Epithelial cell of esophagus (primary cell): ENCODE results near the gene MAZ.

ENCODE experiments used
- DNase-seq: peaks from one replicate; pipeline ENCODE4 v3.0.0; 2010; ENCODE audit warnings: low read depth
- H3K4me3 ChIP-seq: 2 replicates; pipeline ENCODE4 v1.5.1; 2011; ENCODE audit warnings: mild to moderate bottlenecking, low read length, control low read depth
- TF ChIP-seq, protein P1 (sequence below): IDR thresholded peaks from 2 replicates; pipeline ENCODE4 v1.5.1; 2011; ENCODE audit warnings: low read depth, mild to moderate bottlenecking, low read length, control low read depth, inconsistent platforms; ENCODE audit not compliant: insufficient read depth; ENCODE audit errors: missing control alignments

The MAZ gene

DNA sequence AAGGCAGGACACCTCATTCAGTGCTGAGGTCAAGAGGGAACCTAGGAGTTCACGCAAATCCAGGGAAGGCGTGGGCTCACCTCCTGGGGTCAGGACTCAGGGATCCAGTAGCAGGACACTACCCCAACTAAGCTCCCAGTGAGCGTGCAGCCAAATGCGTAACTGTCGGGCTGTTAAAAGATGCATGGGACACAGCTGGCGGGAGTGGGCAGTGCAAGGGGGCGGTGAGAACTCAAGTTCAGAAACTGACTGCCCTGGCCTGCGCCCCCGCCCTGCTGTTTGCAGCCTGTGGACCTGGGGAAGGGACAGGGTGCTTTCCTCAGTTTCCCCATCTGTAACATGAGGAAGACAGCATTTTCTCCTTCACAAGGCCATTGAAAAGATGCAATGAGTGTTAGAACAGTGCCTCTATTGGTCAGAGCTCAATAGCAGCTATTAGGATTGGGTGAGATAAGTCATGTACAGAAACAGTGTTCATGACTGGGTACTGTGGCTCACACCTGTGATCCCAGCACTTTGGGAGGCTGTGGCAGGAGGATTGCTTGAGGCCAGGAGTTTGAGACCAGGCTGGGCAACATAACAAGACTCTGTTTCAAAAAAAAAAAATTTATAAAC, 36.5 kb downstream of the MAZ start:
- TF ChIP-seq, protein P1, sequence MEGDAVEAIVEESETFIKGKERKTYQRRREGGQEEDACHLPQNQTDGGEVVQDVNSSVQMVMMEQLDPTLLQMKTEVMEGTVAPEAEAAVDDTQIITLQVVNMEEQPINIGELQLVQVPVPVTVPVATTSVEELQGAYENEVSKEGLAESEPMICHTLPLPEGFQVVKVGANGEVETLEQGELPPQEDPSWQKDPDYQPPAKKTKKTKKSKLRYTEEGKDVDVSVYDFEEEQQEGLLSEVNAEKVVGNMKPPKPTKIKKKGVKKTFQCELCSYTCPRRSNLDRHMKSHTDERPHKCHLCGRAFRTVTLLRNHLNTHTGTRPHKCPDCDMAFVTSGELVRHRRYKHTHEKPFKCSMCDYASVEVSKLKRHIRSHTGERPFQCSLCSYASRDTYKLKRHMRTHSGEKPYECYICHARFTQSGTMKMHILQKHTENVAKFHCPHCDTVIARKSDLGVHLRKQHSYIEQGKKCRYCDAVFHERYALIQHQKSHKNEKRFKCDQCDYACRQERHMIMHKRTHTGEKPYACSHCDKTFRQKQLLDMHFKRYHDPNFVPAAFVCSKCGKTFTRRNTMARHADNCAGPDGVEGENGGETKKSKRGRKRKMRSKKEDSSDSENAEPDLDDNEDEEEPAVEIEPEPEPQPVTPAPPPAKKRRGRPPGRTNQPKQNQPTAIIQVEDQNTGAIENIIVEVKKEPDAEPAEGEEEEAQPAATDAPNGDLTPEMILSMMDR, result no peak
- no peak overlapping the region for H3K4me3 ChIP-seq
- no peak for DNase-seq

DNA sequence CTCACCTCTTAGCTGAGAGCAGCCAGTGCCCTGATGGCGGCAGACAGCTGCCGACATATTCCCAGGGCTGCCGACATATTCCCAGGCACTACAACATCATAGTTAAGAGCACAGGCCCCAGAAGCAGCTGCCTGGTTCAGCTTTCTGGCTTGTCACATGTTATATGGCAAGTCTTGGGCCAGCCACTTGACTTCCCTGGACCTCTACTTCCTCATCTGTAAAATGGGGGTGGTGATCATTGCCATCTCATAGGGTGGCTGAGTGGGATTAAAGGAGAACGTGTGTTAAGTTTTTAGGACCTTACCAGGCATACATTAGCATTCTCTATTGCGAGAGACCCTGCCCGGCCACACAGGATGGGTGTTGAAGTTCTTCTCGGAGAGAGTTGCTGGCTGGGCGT, 37.6 kb downstream of the MAZ start:
- no peak for DNase-seq
- no peak overlapping the region for H3K4me3 ChIP-seq
- TF ChIP-seq, protein P1, result no peak

DNA sequence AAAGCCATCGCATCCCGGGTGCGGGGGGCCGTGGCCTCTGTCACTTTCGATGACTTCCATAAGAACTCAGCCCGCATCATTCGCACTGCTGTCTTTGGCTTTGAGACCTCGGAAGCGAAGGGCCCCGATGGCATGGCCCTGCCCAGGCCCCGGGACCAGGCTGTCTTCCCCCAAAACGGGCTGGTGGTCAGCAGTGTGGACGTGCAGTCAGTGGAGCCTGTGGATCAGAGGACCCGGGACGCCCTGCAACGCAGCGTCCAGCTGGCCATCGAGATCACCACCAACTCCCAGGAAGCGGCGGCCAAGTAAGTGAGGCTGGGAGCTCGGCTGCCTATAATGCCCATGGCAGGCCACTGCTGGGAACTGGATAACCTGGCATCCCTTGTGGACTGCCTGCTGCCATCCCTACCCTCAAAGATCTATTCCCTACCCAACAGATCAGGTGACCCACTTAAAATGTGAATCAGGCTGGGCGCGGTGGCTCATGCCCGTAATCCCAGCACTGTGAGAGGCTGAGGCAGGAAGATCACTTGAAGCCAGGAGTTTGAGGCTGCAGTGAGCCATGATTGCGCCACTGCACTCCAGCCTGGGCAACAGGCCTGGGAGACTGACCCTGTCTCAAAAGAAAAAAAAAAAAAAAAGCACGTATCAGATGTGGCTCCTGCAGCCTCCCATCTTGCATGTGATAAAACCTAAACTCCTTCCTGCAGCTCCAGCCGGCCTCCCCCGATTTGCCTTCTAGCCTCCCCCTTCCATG, 38.4 kb downstream of the MAZ start:
- TF ChIP-seq, protein P1, result no peak
- DNase-seq, result peak; percentile 14
- no peak overlapping the region for H3K4me3 ChIP-seq

DNA sequence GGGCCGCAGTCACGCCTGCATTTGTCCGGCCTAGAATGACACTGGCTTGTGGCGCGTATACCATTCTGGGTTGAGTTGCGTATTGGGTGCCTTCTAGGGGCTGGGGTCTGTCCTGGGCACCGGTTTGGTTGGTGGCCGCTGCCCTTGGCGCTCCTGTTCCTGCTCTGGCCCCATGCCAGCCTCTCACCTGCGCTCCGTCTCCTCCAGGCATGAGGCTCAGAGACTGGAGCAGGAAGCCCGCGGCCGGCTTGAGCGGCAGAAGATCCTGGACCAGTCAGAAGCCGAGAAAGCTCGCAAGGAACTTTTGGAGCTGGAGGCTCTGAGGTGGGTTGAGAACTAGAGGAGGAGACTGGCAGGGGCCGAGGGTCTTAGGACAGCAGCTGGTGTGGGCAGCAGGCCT, 39.3 kb downstream of the MAZ start:
- TF ChIP-seq, protein P1, result no peak

DNA sequence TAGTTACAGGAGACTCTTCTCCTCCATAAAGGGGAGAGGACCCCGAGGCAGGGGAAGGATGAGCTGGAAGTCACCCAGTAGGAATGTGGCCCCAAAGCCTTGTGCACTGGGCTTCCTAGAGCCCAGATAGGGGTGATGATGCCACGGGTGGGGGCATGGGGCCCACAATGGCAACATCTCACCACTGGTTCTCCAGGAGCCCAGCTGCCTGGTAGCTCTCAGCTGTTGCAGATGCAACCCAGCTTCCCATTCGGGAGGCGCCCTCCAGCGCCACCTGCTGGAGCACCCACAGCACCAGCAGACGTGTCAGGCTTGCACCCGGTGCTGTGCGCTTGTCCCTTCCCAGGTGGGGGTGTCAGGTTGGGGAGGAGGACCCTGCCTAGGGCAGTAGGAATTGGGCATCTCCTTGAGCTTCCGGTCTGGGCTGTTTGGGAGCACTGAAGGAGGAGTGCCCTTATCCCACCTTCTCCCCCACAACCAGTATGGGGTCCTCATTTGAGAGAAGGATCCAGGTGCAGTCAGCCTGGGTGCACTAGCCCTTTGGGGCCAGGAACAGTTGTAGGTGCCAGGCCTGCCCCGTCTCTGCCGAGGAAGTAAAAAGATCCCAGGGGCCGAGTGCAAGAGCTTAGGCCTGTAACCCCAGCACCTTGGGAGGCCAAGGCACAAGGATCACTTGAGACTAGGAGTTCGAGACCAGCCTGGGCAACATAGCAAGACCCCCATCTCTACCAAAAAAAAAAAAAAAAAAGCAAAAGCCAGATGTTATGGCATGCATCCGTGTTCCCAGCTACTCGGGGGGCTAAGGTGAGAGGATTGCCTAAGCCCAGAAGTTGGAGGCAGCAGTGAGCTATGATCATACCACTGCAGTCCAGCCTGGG, 42.3 kb downstream of the MAZ start:
- TF ChIP-seq, protein P1, result peak; percentile 89
- DNase-seq, result peak; percentile 69
- no peak overlapping the region for H3K4me3 ChIP-seq

More for the DNA sequence above, 39.3 kb downstream of the MAZ start:
- no peak overlapping the region for H3K4me3 ChIP-seq
- DNase-seq, result no peak

DNA sequence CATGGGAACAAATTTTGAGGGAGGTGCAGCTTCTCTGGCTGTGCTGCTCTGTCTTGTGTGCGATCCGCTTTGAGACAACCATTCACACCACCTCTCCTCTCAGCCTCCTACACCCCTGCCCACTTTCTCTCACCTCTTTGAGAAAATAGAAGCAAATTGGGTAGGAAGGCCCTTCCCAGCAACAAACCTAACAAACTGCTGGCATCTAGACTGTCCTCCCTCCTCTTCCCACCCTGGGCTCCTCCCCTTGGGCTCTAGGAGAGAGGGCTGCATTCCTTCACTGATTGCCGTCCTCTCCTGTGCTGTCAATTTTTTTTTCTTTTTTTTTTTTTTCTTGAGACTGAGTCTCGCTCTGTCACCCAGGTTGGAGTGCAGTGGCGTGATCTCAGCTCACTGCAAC, 43.2 kb downstream of the MAZ start:
- no peak overlapping the region for H3K4me3 ChIP-seq
- DNase-seq, result no peak
- TF ChIP-seq, protein P1, result no peak
